ENCODE data around the gene CDC42EP3. TPM values are rescaled to one million over a fixed set of nuclear protein-coding genes. Genes with fewer than 3 reads are reported as not detected.

Gene CDC42EP3
- total RNA-seq, 6 donors from 2014 or later = 24.5 to 76.2 (median 43.2) TPM

GRCh38 chr2:37642907-37643729, 28.3 kb downstream of the CDC42EP3 start:
- Histone ChIP-seq H3K36me3 (peaks cover 0 to 34% (median 6%) of the 10 kb centered on the region in 4 donors), H3K4me3 (no peak overlapping the region), H3K4me1 (peaks cover 8 to 44% (median 31%) of the 10 kb centered on the region in 4 donors), H3K27ac (peak overlapping the region in 1 of 4 donors; percentile 52), H3K9me3 (no peaks in the 10 kb centered on the region), H3K27me3 (no peaks in the 10 kb centered on the region)
- 71 to 84% methylated on average over 6 of the region's 6 CpGs for WGBS, 2 donors
- DNase-seq (no peak), ATAC-seq (ENCODE audit: low FRiP score in 2 of 2) (no peak)
- TF ChIP-seq CTCF (IDR thresholded peaks at IDR 0.05) (no peak), EP300 (IDR thresholded peaks at IDR 0.05) (no peak), POLR2A (IDR thresholded peaks at IDR 0.05) (no peak), POLR2AphosphoS5 (IDR thresholded peaks at IDR 0.05) (no peak)

- H3K27ac ChIP-seq = no peak overlapping the region
- WGBS, 2 donors = 74 to 75% methylated on average over 7 of the region's 7 CpGs
- peaks cover 0 to 33% (median 6%) of the 10 kb centered on the region in 4 donors for H3K36me3 ChIP-seq
Observed at GRCh38 chr2:37641582-37642171, 29.8 kb downstream of the CDC42EP3 start.

GRCh38 chr2:37639631-37640030, 31.8 kb downstream of the CDC42EP3 start:
- H3K4me3 ChIP-seq = no peak overlapping the region
- TF ChIP-seq POLR2A (IDR thresholded peaks at IDR 0.05) (no peak), POLR2AphosphoS5 (IDR thresholded peaks at IDR 0.05) (no peak), CTCF (IDR thresholded peaks at IDR 0.05) (no peak), EP300 (IDR thresholded peaks at IDR 0.05) (no peak)
- no peak overlapping the region for H3K27ac ChIP-seq
- H3K4me1 ChIP-seq = peaks cover 4 to 29% (median 17%) of the 10 kb centered on the region in 4 donors
- H3K36me3 ChIP-seq = peaks cover 0 to 14% (median 0%) of the 10 kb centered on the region in 4 donors
- H3K9me3 ChIP-seq = no peaks in the 10 kb centered on the region
- DNase-seq (no peak), ATAC-seq (ENCODE audit: low FRiP score in 2 of 2) (no peak)
- WGBS, 2 donors = 93% methylated on average over 3 of the region's 3 CpGs
- no peaks in the 10 kb centered on the region for H3K27me3 ChIP-seq

More at GRCh38 chr2:37641582-37642171, 29.8 kb downstream of the CDC42EP3 start:
- Histone ChIP-seq H3K4me3 (no peak overlapping the region), H3K27me3 (no peaks in the 10 kb centered on the region), H3K9me3 (no peaks in the 10 kb centered on the region), H3K4me1 (peaks cover 0 to 33% (median 17%) of the 10 kb centered on the region in 4 donors)
- no peak for ATAC-seq (ENCODE audit: low FRiP score in 2 of 2)
- no peak for DNase-seq
- TF ChIP-seq POLR2AphosphoS5 (IDR thresholded peaks at IDR 0.05) (no peak), CTCF (IDR thresholded peaks at IDR 0.05) (no peak), EP300 (IDR thresholded peaks at IDR 0.05) (no peak)

- Histone ChIP-seq H3K4me1 (peaks cover 4 to 22% (median 12%) of the 10 kb centered on the region in 4 donors), H3K27ac (no peak overlapping the region), H3K27me3 (no peaks in the 10 kb centered on the region), H3K4me3 (no peak overlapping the region), H3K36me3 (peaks cover 0 to 8% (median 0%) of the 10 kb centered on the region in 4 donors), H3K9me3 (no peaks in the 10 kb centered on the region)
- TF ChIP-seq POLR2A (IDR thresholded peaks at IDR 0.05) = no peak
- TF ChIP-seq POLR2AphosphoS5 (IDR thresholded peaks at IDR 0.05) = no peak
- TF ChIP-seq CTCF (IDR thresholded peaks at IDR 0.05) = no peak
- TF ChIP-seq EP300 (IDR thresholded peaks at IDR 0.05) = no peak
- DNase-seq = no peak
- ATAC-seq (ENCODE audit: low FRiP score in 2 of 2) = no peak
- 93 to 96% methylated on average over 3 of the region's 3 CpGs for WGBS, 2 donors
Observed at GRCh38 chr2:37638973-37639372, 32.5 kb downstream of the CDC42EP3 start.
